GM23248 (cell line): ENCODE measurements around the gene KRT9. TPM values are rescaled to one million over a fixed set of nuclear protein-coding genes. Genes with fewer than 3 reads are reported as not detected.
"Not testable (repeated sequence)": the region's sequence is repeated elsewhere in the genome, so short reads cannot be mapped to it uniquely, and the experiment has no call there.

ENCODE experiments used
- DNase-seq: peaks from one replicate; pipeline ENCODE4 v3.0.0-alpha.2; 2015
- H2AFZ ChIP-seq: fragments of 200-600 bp; sonication (generic); 2 replicates; pipeline ENCODE4 v1.6.1; 2016; ENCODE audit warnings: antibody characterized with exemption
- H3F3A ChIP-seq: fragments of 200-600 bp; sonication (generic); 2 replicates; pipeline ENCODE4 v1.6.1; 2016; ENCODE audit warnings: mild to moderate bottlenecking, antibody characterized with exemption, mixed run types; ENCODE audit not compliant: insufficient read depth
- H3K27ac ChIP-seq: fragments of 200-600 bp; sonication (generic); 2 replicates; pipeline ENCODE4 v1.5.1; 2016; ENCODE audit warnings: mild to moderate bottlenecking
- H3K27me3 ChIP-seq: fragments of 200-600 bp; sonication (generic); replicated peaks from 2 replicates; pipeline ENCODE4 v1.6.1; 2016; ENCODE audit warnings: mild to moderate bottlenecking; ENCODE audit not compliant: insufficient read depth
- H3K36me3 ChIP-seq: fragments of 200-600 bp; sonication (generic); 2 replicates; pipeline ENCODE4 v1.6.1; 2016; ENCODE audit warnings: low read depth, mild to moderate bottlenecking
- H3K4me1 ChIP-seq: fragments of 200-600 bp; sonication (generic); 2 replicates; pipeline ENCODE4 v1.6.1; 2016; ENCODE audit warnings: mild to moderate bottlenecking; ENCODE audit not compliant: insufficient read depth
- H3K4me2 ChIP-seq: fragments of 200-600 bp; sonication (generic); one replicate; pipeline ENCODE4 v1.6.1; 2016; ENCODE audit warnings: mild to moderate bottlenecking; ENCODE audit not compliant: unreplicated experiment
- H3K4me3 ChIP-seq: fragments of 200-600 bp; sonication (generic); 2 replicates; pipeline ENCODE4 v1.5.1; 2016; ENCODE audit warnings: mild to moderate bottlenecking
- H3K79me2 ChIP-seq: fragments of 200-600 bp; sonication (generic); 2 replicates; pipeline ENCODE4 v1.6.1; 2016; ENCODE audit warnings: mild to moderate bottlenecking; ENCODE audit not compliant: insufficient read depth
- H3K9ac ChIP-seq: fragments of 200-600 bp; sonication (generic); 2 replicates; pipeline ENCODE4 v1.6.1; 2016; ENCODE audit warnings: mild to moderate bottlenecking
- H3K9me2 ChIP-seq: fragments of 200-600 bp; sonication (generic); 2 replicates; pipeline ENCODE4 v1.6.1; 2016; ENCODE audit warnings: mixed run types, mild to moderate bottlenecking, moderate library complexity; ENCODE audit not compliant: insufficient read depth
- H3K9me3 ChIP-seq: fragments of 200-600 bp; sonication (generic); one replicate; pipeline ENCODE4 v1.6.1; 2017; ENCODE audit warnings: low read depth
- H4K20me1 ChIP-seq: fragments of 200-600 bp; sonication (generic); 2 replicates; pipeline ENCODE4 v1.6.0; 2016; ENCODE audit not compliant: insufficient read depth
- EZH2 ChIP-seq: fragments of 200-600 bp; sonication (generic); IDR thresholded peaks from 2 replicates; pipeline ENCODE4 v1.6.1; 2018; ENCODE audit warnings: antibody characterized with exemption, mild to moderate bottlenecking; ENCODE audit not compliant: insufficient read depth, poor library complexity, severe bottlenecking
- EZH2phosphoT487 ChIP-seq: fragments of 200-600 bp; sonication (generic); IDR thresholded peaks from 2 replicates; pipeline ENCODE4 v1.6.1; 2018; ENCODE audit warnings: antibody characterized with exemption, moderate library complexity, mild to moderate bottlenecking, low read depth; ENCODE audit not compliant: insufficient read depth
- WGBS, 2 experiments: methylation state at CpG; one replicate each; pipeline ENCODE4 v1.1.6; 2015 to 2017; ENCODE audit warnings: low lambda C conversion rate in 2 of 2, low coverage in 1 of 2; ENCODE audit errors: missing lambda C conversion rate in 2 of 2; 5-methylcytosine and 5-hydroxymethylcytosine counted together
- in situ Hi-C: fragments of 300-500 bp; cut with MboI; formaldehyde crosslinking; loops from 2 replicates; pipeline ENCODE4 v1.15.0; 2020
- polyA plus RNA-seq: library from polyadenylated mRNA; unstranded; fragments of >200 nt; fragmentation: Nextera tagmentation; extraction: Ambion mirVana; gene quantifications from 2 replicates; pipeline ENCODE4 v1.2.1, GENCODE V29; 2016
- total RNA-seq: library from RNA; depleted of rRNA; stranded (reverse); fragments of >200 nt; shearing (Covaris generic); gene quantifications from 2 replicates; pipeline ENCODE4 v1.2.3, GENCODE V29; 2014

KRT9 gene
- total and polyA plus RNA-seq, 2 experiments from 2014 or later = not detected

- H3K4me3 ChIP-seq = no peak overlapping the region
- in situ Hi-C loops = no loop called here
- no peaks in the 10 kb centered on the region for H3K79me2 ChIP-seq
- no peaks in the 10 kb centered on the region for H3F3A ChIP-seq
- H3K9me2 ChIP-seq = no peaks in the 10 kb centered on the region
- 73 to 77% methylated on average over 5 of the region's 5 CpGs for WGBS, 2 experiments
- 0 out of 2 replicates have a peak, but pooled peaks cover 9% of the 10 kb centered on the region for H3K4me1 ChIP-seq
- no peak for DNase-seq
- no peak overlapping the region for H2AFZ ChIP-seq
- no peaks in the 10 kb centered on the region for H3K36me3 ChIP-seq
- TF ChIP-seq EZH2 (no peak), EZH2phosphoT487 (no peak)
- no peaks in the 10 kb centered on the region for H3K9me3 ChIP-seq
- H3K27ac ChIP-seq = no peak overlapping the region
- H3K4me2 ChIP-seq = no peak overlapping the region
- H3K9ac ChIP-seq = no peak overlapping the region
- H3K27me3 ChIP-seq = peaks cover 24% of the 10 kb centered on the region; the same call in 1 of the 2 replicates
- H4K20me1 ChIP-seq = no peaks in the 10 kb centered on the region
These were observed 7.1 kb upstream of the KRT9 start for GRCh38 chr17:41578971-41579370.

GRCh38 chr17:41578538-41578937 is 6.7 kb upstream of the KRT9 start:
- Histone ChIP-seq H3K36me3 (no peaks in the 10 kb centered on the region), H3F3A (no peaks in the 10 kb centered on the region), H3K9me3 (no peaks in the 10 kb centered on the region), H3K4me2 (no peak overlapping the region), H2AFZ (no peak overlapping the region), H3K9ac (no peak overlapping the region), H3K27ac (no peak overlapping the region), H3K27me3 (peaks cover 25% of the 10 kb centered on the region; the same call in 1 of the 2 replicates), H3K79me2 (no peaks in the 10 kb centered on the region), H3K4me1 (0 out of 2 replicates have a peak, but pooled peaks cover 9% of the 10 kb centered on the region), H3K9me2 (no peaks in the 10 kb centered on the region), H3K4me3 (no peak overlapping the region), H4K20me1 (no peaks in the 10 kb centered on the region)
- DNase-seq = no peak
- WGBS, 2 experiments = 73 to 82% methylated on average over 1 of the region's 1 CpG
- in situ Hi-C loops = no loop called here
- TF ChIP-seq EZH2phosphoT487 (no peak), EZH2 (no peak)

DNA sequence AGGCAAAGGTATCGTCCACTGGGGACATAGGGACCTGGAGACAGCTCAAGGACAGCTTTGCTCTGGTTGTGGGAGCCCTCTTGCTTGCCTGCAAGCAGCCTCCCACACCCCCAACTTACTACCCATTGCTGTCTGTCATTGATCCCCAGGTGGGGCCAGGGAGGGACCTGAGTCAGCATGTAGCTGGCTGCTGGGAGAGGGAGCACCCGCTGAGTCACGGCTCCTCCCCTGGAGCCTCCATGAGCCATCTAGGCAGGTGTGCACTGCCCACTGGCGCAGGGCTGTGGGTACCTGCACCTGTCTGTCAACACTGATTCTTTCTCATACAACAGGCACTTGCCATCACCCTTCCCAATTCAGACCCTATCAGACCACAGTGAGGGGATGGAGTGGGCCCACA is 4.9 kb upstream of the KRT9 start:
- H3K4me1 ChIP-seq, H4K20me1 ChIP-seq, H3K9ac ChIP-seq, H3K4me2 ChIP-seq, H3K79me2 ChIP-seq, H3K27ac ChIP-seq, in situ Hi-C loops, DNase-seq, H3F3A ChIP-seq, H3K4me3 ChIP-seq, H3K9me3 ChIP-seq, H3K9me2 ChIP-seq, H3K36me3 ChIP-seq, H2AFZ ChIP-seq: not testable (repeated sequence)
- H3K27me3 ChIP-seq = peaks cover 39% of the 10 kb centered on the region
- WGBS, 2 experiments = 52 to 57% methylated on average over 3 to 4 of the region's 4 CpGs

DNA sequence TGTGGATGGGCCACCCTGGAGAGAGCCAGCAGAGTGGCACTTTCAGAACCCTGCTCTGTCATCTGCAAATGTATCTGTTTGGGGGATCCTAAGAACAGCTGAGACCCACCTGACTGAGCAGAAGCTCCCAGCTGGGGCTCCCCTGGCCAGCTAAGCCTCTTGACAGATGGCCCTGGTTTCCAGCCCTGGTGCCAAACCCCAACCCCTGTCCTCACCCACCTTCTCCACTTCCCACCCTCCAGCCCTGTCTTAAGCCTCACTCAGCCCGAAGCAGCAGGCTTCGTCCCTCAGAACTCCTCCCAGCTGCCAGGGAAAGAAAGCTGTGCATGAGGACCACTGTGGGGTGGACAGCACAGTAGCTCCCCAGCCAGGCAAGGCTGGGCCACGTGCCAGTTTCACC is 3.5 kb upstream of the KRT9 start:
- TF ChIP-seq EZH2phosphoT487 (no peak), EZH2 (no peak)
- Histone ChIP-seq H3K27ac (no peak overlapping the region), H3K4me2 (no peak overlapping the region), H3F3A (no peaks in the 10 kb centered on the region), H3K36me3 (no peaks in the 10 kb centered on the region), H3K4me1 (0 out of 2 replicates have a peak, but pooled peaks cover under 1% of the 10 kb centered on the region), H3K4me3 (no peak overlapping the region), H2AFZ (no peak overlapping the region), H3K9me2 (no peaks in the 10 kb centered on the region), H4K20me1 (no peaks in the 10 kb centered on the region), H3K9ac (no peak overlapping the region), H3K79me2 (no peaks in the 10 kb centered on the region), H3K9me3 (no peaks in the 10 kb centered on the region), H3K27me3 (peaks cover 51% of the 10 kb centered on the region)
- 15 to 38% methylated on average over 3 of the region's 3 CpGs for WGBS, 2 experiments
- in situ Hi-C loops = no loop called here
- DNase-seq = no peak

GRCh38 chr17:41567317-41567716 is 4.5 kb downstream of the KRT9 start:
- Histone ChIP-seq H3K27ac (no peak overlapping the region), H4K20me1 (no peaks in the 10 kb centered on the region), H2AFZ (no peak overlapping the region), H3F3A (no peaks in the 10 kb centered on the region), H3K9me3 (no peaks in the 10 kb centered on the region), H3K9me2 (no peaks in the 10 kb centered on the region), H3K4me1 (no peaks in the 10 kb centered on the region), H3K79me2 (no peaks in the 10 kb centered on the region), H3K36me3 (no peaks in the 10 kb centered on the region), H3K9ac (no peak overlapping the region), H3K4me3 (no peak overlapping the region), H3K4me2 (no peak overlapping the region), H3K27me3 (peaks cover 64% of the 10 kb centered on the region)
- DNase-seq = no peak
- TF ChIP-seq EZH2 (no peak), EZH2phosphoT487 (no peak)
- in situ Hi-C loops = no loop called here
- WGBS, 2 experiments = 86 to 89% methylated on average over 6 of the region's 6 CpGs
